ENCODE measurements around the gene B3GAT1.
A peak's percentile ranks its signal among the peaks of the same experiment; 100 is the strongest.

B3GAT1 gene

DNA sequence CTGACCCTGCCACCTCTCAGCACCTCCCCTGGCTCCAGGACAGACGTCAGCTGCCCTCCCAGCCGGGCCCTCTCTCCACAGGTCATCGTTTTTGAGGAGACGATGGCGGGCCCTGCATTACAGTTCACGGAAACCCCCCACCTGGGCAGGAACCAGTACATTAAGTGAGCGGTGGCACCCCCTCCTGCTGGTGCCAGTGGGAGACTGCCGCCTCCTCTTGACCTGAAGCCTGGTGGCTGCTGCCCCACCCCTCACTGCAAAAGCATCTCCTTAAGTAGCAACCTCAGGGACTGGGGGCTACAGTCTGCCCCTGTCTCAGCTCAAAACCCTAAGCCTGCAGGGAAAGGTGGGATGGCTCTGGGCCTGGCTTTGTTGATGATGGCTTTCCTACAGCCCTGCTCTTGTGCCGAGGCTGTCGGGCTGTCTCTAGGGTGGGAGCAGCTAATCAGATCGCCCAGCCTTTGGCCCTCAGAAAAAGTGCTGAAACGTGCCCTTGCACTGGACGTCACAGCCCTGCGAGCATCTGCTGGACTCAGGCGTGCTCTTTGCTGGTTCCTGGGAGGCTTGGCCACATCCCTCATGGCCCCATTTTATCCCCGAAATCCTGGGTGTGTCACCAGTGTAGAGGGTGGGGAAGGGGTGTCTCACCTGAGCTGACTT, 37.0 kb downstream of the B3GAT1 start:
- DNase-seq, result no peak

DNA sequence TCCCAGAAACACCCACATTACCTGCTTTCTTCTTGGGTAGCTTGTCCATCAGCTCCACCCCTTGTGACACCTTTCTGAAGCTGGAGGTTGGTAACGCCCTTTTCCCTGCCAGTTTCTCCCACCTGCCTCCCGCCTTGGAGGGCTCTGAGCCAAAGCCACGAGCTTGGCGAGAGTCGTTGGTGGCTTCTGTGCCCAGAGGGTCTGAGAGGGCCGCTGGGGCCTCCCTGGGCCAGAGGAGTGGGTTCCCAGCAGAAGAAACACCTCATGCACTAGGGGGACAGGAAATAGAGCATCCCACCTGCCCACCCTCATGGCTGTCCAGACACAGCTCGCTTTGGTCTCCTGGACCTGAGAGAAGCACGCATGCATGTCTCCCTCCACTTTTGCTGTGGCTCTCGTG, 37.9 kb downstream of the B3GAT1 start:
- DNase-seq, result no peak

DNA sequence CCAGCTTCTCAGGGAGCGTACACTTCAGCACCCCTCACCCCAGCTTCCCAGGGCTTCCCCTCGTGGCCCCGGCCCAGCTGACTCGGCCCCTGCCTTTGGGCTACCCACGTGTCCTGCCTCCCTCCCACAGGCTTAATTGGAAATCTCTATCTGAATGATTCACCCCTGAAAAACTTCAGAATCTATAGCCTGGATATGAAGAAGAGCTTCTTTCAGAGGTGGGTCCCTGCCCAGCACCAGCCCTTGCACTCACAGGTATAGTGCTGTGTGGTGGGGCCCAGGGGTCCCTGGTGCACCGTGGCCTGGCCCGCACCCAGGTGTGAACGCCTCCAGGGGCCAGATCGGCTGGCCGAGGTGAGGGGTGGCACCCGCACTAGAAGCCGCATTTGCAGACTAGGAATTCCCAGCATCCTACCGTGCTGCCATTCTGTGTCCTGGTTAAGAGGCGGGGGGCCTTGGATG, 38.4 kb downstream of the B3GAT1 start:
- no peak for DNase-seq

DNA sequence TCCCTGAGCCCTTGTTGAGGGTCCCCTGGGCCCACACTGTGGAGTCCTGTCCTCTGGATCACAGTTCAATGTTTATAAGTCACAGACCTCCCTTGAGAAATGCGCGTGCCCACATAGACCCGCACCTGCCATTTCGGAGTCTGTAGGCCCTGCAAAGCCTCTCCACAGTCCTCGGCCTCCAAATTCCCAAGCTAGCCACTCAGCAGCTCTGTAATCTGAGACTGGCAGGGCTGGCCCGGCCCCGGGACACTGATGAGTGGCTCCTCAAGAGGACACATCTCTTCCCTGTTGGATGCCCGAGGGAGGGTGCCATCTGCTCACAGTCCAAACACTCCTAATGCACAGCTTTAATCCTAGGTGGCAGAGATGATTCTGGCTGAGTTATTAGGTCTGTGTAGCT, 39.1 kb downstream of the B3GAT1 start:
- DNase-seq, result peak in 6 of 51 donors; percentile 12 to 31 (median 22)

DNA sequence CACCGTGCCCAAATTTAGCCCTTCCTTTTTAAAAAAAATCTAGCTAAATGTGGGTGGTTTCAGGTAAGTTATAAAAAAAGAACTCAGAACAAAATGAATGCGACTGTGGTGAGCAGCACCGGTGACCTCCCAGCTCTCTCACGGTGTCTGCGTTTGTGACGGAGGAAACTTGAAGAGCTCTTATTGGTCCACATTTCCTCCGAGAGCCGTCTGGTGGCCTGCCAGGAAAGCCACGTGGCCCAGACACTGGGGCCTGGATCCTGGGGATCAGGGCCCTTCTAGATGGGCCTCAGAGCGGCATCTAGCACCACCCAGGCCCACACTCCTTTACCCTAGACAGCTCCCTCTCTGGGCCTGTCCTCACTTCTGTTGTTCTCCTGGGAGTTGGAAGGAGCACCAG, 39.5 kb downstream of the B3GAT1 start:
- DNase-seq, result no peak

DNA sequence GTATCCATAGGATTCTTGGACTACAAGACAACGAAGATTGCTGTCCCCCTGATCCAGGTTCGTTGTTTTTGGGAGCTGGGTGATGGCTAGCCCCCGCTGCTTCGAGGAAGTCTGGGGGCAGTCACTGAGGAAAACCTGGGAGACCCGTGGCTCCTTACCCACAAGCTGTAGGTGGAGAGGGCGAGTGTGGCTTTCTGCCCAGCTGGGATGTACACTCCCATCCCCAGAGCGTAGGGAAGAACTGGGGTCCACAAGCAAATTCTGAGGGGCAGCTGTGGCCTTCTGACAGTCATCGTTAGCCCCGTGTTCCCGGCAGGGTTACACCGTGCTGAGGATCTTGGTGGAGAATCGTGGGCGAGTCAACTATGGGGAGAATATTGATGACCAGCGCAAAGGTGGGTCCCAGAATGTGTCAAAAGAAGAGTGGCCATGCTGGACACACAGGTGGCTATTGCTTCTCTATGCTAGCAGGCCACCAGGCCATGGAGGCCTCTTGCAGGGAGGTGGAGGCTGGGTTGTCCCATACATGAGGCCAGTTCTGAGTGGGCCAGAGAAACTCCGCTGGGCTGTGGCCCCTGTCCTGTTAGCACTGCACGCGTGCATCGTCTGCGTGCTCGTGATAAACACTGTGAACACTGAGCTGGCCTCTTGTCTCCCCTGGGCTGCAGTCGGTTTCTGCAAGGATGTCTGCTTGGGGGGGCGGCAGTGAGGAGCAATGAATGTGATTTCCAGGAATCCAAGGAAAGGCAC, 40.4 kb downstream of the B3GAT1 start:
- DNase-seq, result no peak

DNA sequence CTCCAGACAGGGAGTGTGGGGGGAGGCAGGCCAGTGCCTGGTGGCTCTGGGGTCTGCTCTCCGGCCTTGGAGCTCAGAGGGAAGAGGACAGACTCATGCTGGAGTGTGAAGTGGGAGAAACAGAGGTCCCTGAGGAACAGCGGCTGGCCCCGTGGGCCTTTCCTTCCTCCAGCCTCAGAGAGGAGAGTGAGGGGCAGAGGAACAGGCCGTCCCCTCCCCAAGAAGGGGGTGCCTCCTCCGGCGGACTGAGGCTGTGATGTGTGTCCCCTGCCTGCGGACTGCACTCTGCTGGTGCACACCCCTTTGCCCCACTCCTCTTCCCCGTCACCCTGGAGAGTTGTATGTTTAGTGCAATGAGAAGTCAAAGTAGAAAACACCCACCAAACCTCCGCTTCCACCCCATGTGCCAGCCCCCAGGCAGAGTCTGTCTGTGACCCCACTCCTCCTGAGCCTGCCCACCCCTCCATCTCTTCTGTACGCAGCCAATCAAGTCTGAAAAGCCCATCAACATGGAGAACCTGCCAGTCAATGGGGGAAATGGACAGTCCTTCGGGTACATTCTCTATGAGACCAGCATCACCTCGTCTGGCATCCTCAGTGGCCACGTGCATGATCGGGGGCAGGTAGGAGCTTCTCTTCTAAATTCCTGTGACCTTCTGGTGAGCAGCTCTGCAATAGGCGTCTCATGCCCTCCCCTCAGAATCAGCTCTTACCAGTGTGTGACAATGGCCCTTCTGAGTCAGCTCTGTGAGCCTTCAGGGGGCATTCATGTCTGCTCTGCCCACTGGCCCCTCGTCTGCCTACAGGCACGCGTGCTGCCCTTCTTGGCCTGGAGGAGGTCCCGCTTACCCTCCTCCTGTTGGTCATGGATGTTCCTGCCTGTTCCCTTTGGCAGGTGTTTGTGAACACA, 41.3 kb downstream of the B3GAT1 start:
- DNase-seq, result no peak

DNA sequence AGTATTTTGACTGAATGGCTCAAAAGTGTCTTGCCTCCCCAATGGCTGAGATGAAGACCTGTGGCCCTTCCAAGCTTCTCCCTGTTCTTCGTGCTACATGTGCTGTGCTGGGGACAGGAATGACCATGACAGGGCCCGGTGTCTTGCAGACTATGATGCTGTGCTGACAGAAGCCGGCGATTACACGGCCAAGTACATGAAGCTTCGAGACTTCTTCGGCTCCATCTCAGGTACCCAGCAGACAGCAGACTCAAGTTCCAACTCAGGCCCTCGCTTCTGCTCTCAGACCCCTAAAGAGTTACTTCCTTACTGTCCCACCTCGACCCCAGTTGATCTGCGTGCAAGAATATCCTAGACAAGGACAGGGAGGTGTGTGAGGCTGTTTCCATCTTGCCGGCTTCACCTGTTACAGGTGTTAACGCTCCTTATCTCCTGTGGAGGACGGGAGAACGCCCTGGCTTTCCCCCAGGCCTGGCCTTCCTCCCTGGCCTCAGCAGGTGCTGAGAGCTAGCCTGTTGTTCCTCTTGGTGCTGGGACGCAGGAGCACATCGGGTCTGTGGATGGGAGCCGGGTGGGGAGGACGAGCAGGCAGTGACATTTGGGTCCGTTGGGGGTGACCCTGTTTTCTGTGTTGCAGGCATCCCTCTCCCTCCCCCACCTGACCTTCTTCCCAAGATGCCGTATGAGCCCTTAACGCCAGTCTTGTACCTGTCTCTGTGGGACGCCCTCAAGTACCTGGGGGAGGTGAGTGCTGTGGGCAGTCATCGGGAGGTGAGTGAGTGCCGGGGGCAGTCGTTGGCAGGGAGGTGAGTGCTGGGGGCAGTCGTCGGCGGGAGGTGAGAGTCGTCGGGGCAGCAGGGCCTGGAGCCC, 42.2 kb downstream of the B3GAT1 start:
- no peak for DNase-seq

DNA sequence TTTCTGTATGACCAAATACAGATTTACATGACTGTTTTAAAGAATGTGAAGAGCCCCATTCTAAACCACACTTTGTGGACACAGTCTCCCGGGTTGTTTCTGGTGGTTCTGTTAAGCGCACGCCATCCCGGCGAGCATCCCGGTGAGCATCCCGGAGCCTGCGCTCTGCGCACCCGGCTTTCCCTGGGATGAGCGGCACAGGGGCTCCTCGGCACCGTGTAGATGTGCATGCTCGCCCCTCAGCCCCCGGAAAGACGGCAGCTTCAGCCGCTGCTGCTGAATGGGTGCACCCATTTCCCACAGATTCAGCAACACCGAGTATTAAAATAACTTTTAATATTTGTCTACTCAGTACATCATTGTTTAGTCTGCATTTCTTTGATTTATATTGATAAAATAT, 44.3 kb downstream of the B3GAT1 start:
- no peak for DNase-seq

DNA sequence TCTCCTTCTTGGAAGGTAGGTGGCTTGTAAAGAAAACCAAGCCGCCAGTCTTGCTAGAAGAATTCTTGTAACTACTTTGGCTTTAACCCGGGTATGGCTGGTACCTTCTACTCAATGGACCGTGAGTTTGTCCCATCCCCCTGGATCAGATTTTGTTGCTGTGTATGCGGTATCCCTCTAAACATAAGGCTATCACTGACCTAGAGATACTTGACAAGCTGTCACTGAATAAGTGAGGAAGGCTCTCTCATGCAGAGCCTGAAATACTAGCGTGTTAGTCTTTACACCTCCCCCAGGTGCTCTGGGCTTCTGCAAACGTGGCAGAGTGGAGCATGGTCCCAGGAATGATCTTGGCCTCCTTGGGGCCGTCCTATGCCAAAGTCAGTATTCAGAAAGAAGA, 45.8 kb downstream of the B3GAT1 start:
- no peak for DNase-seq

DNA sequence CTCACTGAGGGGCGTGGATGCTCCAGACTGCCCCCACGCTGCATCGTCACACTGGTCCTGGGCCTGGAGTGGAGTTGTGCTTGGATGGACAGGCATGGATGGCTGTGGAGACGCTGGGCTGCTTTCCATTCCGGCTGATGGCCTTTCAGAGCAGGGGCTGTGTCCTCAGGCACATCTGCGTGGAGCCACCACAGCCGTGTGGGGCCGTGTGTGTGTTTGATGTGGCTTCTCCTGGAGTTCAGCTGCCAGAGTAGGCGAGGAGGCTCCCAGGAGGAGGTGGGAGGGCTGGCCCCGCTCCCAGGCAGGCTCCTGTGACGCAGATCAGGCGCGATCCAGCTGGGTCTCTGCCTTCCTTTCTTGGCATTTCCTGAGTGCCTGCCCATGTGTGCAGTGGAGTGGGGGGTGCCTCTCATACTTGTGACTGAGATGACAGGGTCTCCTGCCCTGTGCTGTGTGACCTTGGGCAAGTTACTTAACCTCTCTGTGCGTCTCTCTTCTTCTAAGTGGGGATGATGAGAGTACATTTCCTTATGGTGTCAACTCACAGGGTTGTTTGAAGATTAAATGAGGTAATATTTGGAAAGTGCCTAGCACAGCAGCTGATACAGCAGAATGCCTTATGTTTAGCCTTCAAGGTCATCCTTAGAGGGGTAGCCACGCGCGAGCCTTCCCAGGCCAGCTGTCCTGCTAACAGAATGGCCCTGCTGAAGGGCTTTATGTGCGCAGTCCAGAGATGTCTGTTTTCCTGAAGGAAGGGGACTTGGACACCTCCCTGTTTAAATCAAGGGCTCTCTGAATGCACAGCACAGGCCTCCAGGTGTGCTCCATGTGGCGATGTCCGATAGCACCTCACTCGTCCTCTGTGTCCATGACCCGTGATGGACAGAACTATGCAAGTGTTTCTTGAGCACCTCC, 46.8 kb downstream of the B3GAT1 start:
- peak in 2 of 51 donors; percentile 10 to 33 for DNase-seq

DNA sequence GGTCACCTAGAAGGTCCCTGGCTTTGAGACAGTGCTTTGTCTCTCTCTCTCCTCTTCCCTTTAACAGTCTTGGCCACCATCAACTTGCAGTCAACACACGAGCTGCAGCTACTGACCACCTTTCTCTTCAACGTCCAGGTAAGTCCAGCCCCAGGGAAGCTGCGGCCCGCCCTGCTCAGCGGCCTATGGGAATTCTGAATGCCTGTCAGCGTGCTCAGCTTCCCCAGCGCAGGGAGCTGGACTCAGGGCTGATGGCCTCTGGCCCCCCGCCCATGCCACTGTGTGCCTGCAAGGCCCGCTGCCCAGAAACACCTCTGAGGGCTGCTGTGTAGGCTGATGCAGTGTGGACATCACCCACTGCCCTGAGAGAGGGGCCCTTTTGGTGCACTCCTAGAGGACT, 47.8 kb downstream of the B3GAT1 start:
- no peak for DNase-seq

DNA sequence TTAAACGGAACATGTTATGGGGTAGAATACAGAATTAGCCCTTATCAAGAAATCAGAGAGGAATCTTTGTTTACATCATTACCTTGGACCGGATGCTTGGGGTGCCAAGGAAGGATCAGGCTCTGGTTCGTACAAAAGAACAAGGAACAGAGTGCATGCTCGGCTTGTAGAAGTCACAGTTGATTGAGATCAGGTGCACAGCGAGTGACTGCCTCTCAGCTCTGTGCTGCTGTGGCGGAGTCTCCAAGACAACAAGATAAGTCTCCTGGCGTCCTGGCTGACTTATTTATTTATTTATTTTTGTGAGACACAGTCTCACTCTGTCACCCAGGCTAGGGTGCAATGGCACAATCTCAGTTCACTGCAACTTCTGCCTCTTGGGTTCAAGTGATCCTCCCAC, 48.5 kb downstream of the B3GAT1 start:
- peak in 3 of 51 donors; percentile 8 to 22 (median 12) for DNase-seq

DNA sequence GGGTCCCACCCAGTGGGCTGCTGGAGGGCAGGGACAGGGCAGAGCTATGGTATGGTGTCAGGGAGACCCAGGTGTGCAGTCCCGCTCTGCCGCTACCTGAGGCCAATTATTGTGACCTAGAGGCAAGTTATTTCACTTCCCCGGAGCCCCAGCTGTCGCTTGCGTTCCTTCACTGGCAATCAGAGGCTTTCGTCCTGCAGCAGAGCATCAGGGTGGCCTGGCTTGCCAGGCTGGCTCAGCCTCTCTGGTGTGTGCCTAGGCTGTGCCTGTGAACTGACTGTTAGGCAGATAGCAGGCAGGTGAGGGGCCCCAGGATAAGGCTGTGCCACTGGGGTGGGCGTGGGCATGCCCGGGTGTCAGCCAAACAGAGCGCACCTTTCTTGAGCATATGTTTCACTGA, 48.9 kb downstream of the B3GAT1 start:
- no peak for DNase-seq

DNA sequence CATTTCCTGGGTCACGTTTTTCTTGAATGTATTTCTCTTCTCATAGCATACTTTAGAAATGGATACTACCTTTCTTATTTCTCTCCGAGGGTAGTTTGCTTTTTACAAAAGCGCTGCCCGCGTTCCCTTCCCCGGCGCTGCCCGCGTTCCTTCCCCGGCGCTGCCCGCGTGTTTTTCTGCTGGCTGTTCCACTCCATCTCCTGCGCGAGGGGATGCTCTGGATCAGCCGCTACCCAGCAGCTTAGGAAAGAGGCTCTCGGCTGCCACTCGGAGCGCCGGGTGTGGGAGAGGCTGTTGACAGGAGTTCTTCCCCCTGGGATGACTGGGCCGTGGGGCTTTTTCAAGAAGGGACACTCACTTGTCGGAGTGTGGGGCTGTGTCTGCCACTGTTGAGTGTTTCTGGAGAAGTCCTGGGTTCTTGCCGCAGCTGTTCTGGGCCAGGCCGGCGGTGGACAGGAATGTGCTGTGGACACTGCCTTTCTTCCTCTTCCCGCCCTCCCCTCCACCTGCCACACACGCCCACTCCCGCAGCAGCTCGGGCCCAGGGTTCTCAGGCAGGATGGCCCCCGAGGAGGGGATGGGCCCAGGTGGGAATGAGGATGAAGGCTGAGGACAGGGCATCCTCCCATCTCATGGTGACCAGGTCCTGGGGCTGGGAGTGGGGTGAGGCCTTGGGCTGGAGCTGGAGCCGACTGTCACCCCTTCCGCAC, 49.7 kb downstream of the B3GAT1 start:
- DNase-seq, result no peak

DNA sequence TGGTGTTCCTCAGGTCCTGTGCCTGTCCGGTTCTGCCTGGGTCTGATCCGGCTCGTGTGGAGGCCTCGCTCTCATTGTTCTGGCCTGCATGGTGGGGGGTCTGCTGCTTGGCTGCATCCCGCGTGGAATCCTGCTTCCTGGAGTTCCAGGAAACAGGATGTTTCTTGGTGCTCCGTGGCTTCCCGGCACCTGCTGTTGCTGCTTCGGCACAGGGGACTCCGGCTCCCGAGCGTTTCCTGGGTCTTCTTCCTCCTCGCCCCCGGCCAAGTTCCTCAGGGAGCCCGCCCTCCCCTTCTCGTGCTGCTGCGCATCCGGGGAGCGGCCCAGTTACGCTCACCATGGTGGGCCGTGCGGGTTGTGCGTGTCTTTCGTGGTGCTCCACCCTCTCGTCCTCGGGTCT, 50.4 kb downstream of the B3GAT1 start:
- DNase-seq, result no peak

DNA sequence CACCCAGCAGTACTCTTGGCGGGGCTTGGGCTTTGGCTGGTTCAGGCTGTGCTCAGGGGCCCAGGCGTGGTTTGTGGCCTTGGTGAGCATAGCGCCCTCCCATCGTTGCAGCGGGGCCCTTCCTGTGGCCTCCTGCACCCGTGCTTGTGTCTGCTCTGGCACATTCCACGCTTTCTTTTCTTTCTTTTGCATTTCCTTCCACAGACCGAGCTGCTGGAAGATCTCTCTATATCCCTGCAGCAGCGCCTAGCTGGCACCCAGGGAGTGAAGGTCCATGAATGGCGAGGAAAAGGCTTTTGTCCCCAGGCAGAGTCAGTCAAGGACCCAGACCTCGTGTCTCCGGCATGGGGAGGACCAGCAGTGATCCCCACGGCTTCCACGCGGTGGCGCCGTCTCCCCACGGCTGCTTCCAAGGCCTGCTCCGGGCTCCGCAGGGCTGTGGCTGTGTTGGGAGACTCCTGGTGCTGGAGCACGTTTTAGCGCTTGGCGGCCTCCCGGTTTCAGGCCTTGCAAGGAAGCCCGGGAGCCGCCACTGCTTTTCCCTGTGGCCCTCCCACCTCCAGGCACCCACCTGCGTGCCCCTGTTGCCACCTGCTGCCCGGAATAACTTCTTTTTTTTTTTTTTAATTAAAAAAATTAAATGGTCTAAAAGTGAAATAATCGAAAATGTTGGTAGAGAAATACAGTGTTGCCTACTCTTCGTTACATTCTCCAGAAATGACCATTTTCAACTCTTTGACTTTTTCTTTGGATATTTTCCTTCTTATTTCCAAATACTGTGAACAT, 51.8 kb downstream of the B3GAT1 start:
- DNase-seq, result peak; percentile 17 to 91 (median 76)

DNA sequence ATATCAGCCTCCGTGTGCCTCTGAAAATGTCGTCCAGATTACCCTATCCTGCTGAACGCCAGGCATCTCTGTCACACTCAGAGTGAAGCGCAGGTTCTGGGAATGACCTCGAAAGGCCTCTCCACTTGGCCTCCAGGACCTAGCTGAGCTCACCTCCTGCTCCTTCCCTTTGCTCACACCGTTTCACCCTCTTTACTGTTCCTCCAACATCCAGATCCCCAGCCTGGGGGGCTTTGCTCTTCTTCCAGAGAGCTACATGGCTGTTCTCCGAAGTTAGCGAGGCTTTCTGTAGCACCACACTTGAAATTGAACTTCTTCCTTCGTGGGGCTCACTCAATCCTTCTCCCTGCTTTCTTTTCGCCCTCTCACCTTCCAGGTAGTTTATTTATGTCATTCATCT, 52.4 kb downstream of the B3GAT1 start:
- DNase-seq, result no peak
